H1 (cell line): ENCODE data around the gene MED29. TPM values are rescaled to one million over a fixed set of nuclear protein-coding genes. Genes with fewer than 3 reads are reported as not detected.

Experiments used
- CHD2 ChIP-seq: IDR thresholded peaks from 2 replicates; pipeline ENCODE4 v1.6.1; 2012; ENCODE audit warnings: low read length, improper control_type of control experiment
- polyA plus RNA-seq, 7 experiments: library from polyadenylated mRNA; depleted of rRNA in 3 of 7; stranded (reverse) in 5 of 7; unstranded in 2 of 7; fragments of >200 nt in 5 of 7; fragments of 200-250 nt in 2 of 7; gene quantifications; 1 replicate in 5 of 7; 2 replicates in 1 of 7; 4 replicates in 1 of 7; pipeline versions ENCODE4 v1.2.1 to v1.2.3, GENCODE V29; 2011 to 2013; ENCODE audit warnings: missing spikeins in 2 of 7, mixed read lengths in 2 of 7
- total RNA-seq: library from RNA; stranded (reverse); fragmentation: NEBNext Ultra II Directional; extraction: Animal tissue kit (Norgen Biotek cat#: 25700); gene quantifications from 2 replicates; pipeline ENCODE4 v1.2.1, GENCODE V29; 2021
- TF ChIP-seq, protein P1 (sequence below): fragments of 300-600 bp; sonication (generic); IDR thresholded peaks from 2 replicates; pipeline ENCODE4 v1.7.1; 2012; ENCODE audit warnings: low read length, moderate library complexity, mild to moderate bottlenecking, inconsistent platforms; ENCODE audit not compliant: insufficient replicate concordance
- TF ChIP-seq, protein P2 (sequence below), 3 experiments: IDR thresholded peaks; 1 replicate in 2 of 3; 2 replicates in 1 of 3; pipeline versions ENCODE4 v1.5.1 to v1.6.1; 2011; ENCODE audit warnings: low read length in 3 of 3, mild to moderate bottlenecking in 3 of 3, inconsistent platforms in 2 of 3, low read depth in 1 of 3, moderate library complexity in 1 of 3; ENCODE audit not compliant: insufficient read depth in 1 of 3; ENCODE audit errors: control extremely low read depth in 1 of 3

MED29 gene
- total and polyA plus RNA-seq, 2 of the 8 experiments (the other 6 are each of a cell fraction or from before 2014, with no cell fraction given), result 31.1 to 52.5 TPM

DNA sequence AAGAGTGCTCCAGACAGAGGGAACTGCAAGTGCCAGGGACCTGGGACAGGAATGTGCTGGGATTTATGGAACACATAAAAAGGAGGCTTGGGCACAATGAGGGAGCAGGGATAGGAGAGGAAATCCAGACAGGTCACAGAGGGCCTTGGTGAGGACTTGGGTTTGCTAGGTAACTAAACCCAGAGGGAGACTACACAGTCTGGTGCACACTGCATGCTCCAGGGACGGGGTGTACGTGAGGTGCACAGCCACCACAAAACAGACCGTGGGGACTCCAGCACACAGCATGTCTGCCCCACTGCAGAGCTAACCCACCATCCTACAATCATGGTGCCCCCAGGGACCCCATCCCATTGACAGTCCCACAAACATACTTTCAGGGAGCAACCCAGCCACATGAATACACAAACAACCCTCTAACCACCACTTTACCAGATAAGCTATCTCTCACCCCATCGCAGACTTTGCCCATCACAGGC, 9.9 kb downstream of the MED29 start (continued):
- TF ChIP-seq, protein P1, sequence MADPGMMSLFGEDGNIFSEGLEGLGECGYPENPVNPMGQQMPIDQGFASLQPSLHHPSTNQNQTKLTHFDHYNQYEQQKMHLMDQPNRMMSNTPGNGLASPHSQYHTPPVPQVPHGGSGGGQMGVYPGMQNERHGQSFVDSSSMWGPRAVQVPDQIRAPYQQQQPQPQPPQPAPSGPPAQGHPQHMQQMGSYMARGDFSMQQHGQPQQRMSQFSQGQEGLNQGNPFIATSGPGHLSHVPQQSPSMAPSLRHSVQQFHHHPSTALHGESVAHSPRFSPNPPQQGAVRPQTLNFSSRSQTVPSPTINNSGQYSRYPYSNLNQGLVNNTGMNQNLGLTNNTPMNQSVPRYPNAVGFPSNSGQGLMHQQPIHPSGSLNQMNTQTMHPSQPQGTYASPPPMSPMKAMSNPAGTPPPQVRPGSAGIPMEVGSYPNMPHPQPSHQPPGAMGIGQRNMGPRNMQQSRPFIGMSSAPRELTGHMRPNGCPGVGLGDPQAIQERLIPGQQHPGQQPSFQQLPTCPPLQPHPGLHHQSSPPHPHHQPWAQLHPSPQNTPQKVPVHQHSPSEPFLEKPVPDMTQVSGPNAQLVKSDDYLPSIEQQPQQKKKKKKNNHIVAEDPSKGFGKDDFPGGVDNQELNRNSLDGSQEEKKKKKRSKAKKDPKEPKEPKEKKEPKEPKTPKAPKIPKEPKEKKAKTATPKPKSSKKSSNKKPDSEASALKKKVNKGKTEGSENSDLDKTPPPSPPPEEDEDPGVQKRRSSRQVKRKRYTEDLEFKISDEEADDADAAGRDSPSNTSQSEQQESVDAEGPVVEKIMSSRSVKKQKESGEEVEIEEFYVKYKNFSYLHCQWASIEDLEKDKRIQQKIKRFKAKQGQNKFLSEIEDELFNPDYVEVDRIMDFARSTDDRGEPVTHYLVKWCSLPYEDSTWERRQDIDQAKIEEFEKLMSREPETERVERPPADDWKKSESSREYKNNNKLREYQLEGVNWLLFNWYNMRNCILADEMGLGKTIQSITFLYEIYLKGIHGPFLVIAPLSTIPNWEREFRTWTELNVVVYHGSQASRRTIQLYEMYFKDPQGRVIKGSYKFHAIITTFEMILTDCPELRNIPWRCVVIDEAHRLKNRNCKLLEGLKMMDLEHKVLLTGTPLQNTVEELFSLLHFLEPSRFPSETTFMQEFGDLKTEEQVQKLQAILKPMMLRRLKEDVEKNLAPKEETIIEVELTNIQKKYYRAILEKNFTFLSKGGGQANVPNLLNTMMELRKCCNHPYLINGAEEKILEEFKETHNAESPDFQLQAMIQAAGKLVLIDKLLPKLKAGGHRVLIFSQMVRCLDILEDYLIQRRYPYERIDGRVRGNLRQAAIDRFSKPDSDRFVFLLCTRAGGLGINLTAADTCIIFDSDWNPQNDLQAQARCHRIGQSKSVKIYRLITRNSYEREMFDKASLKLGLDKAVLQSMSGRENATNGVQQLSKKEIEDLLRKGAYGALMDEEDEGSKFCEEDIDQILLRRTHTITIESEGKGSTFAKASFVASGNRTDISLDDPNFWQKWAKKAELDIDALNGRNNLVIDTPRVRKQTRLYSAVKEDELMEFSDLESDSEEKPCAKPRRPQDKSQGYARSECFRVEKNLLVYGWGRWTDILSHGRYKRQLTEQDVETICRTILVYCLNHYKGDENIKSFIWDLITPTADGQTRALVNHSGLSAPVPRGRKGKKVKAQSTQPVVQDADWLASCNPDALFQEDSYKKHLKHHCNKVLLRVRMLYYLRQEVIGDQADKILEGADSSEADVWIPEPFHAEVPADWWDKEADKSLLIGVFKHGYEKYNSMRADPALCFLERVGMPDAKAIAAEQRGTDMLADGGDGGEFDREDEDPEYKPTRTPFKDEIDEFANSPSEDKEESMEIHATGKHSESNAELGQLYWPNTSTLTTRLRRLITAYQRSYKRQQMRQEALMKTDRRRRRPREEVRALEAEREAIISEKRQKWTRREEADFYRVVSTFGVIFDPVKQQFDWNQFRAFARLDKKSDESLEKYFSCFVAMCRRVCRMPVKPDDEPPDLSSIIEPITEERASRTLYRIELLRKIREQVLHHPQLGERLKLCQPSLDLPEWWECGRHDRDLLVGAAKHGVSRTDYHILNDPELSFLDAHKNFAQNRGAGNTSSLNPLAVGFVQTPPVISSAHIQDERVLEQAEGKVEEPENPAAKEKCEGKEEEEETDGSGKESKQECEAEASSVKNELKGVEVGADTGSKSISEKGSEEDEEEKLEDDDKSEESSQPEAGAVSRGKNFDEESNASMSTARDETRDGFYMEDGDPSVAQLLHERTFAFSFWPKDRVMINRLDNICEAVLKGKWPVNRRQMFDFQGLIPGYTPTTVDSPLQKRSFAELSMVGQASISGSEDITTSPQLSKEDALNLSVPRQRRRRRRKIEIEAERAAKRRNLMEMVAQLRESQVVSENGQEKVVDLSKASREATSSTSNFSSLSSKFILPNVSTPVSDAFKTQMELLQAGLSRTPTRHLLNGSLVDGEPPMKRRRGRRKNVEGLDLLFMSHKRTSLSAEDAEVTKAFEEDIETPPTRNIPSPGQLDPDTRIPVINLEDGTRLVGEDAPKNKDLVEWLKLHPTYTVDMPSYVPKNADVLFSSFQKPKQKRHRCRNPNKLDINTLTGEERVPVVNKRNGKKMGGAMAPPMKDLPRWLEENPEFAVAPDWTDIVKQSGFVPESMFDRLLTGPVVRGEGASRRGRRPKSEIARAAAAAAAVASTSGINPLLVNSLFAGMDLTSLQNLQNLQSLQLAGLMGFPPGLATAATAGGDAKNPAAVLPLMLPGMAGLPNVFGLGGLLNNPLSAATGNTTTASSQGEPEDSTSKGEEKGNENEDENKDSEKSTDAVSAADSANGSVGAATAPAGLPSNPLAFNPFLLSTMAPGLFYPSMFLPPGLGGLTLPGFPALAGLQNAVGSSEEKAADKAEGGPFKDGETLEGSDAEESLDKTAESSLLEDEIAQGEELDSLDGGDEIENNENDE, result no peak
- TF ChIP-seq, protein P2, sequence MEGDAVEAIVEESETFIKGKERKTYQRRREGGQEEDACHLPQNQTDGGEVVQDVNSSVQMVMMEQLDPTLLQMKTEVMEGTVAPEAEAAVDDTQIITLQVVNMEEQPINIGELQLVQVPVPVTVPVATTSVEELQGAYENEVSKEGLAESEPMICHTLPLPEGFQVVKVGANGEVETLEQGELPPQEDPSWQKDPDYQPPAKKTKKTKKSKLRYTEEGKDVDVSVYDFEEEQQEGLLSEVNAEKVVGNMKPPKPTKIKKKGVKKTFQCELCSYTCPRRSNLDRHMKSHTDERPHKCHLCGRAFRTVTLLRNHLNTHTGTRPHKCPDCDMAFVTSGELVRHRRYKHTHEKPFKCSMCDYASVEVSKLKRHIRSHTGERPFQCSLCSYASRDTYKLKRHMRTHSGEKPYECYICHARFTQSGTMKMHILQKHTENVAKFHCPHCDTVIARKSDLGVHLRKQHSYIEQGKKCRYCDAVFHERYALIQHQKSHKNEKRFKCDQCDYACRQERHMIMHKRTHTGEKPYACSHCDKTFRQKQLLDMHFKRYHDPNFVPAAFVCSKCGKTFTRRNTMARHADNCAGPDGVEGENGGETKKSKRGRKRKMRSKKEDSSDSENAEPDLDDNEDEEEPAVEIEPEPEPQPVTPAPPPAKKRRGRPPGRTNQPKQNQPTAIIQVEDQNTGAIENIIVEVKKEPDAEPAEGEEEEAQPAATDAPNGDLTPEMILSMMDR (IDR thresholded peaks at IDR 0.05; ENCODE audit: control extremely low read depth in 1 of 3, insufficient read depth in 1 of 3, low read depth in 1 of 3, low read length in 3 of 3), result no peak
- no peak for TF ChIP-seq CHD2
